HCEC 1CT (cell line): ENCODE results near the gene NUDT16L1.
A peak's percentile ranks its signal among the peaks of the same experiment; 100 is the strongest.

Experiments
- DNase-seq: peaks from one replicate; pipeline ENCODE4 v3.0.0-alpha.2; 2017

NUDT16L1 gene

GRCh38 chr16:4693296-4693955 lies at the start of gene NUDT16L1:
Gene NUDT16L1, plus strand, starts transcription at chr16:4693562. Its CDS starts 165 bp downstream, at chr16:4693727.
- DNase-seq: peak; percentile 95

- no peak for DNase-seq
Observed at GRCh38 chr16:4646773-4647643, 46.4 kb upstream of the NUDT16L1 start.

GRCh38 chr16:4647644-4647980 lies 45.8 kb upstream of the NUDT16L1 start:
- no peak for DNase-seq

GRCh38 chr16:4648917-4649316 lies 44.4 kb upstream of the NUDT16L1 start:
- no peak for DNase-seq

GRCh38 chr16:4649744-4650442 lies 43.5 kb upstream of the NUDT16L1 start:
- no peak for DNase-seq

- DNase-seq: peak; percentile 21
Observed at GRCh38 chr16:4650443-4651074, 42.8 kb upstream of the NUDT16L1 start.

- DNase-seq: no peak
Observed at GRCh38 chr16:4651827-4652226, 41.5 kb upstream of the NUDT16L1 start.

GRCh38 chr16:4652561-4652960 lies 40.8 kb upstream of the NUDT16L1 start:
- DNase-seq: no peak

GRCh38 chr16:4654011-4654963 lies 39.1 kb upstream of the NUDT16L1 start:
- DNase-seq: no peak

GRCh38 chr16:4654964-4655590 lies 38.3 kb upstream of the NUDT16L1 start:
- DNase-seq: no peak

- DNase-seq: no peak
Observed at GRCh38 chr16:4655801-4656200, 37.6 kb upstream of the NUDT16L1 start.

GRCh38 chr16:4656221-4656620 lies 37.1 kb upstream of the NUDT16L1 start:
- DNase-seq: no peak

- no peak for DNase-seq
Observed at GRCh38 chr16:4656695-4657686, 36.4 kb upstream of the NUDT16L1 start.

GRCh38 chr16:4659363-4660353 lies 33.7 kb upstream of the NUDT16L1 start:
- DNase-seq: no peak

- no peak for DNase-seq
Observed at GRCh38 chr16:4660454-4661007, 32.8 kb upstream of the NUDT16L1 start.

- DNase-seq: no peak
Observed at GRCh38 chr16:4661661-4662060, 31.7 kb upstream of the NUDT16L1 start.

GRCh38 chr16:4663465-4663776 lies 29.9 kb upstream of the NUDT16L1 start:
- DNase-seq: no peak

GRCh38 chr16:4663777-4664465 lies 29.4 kb upstream of the NUDT16L1 start:
- DNase-seq: no peak
